HL-60 (cell line): Measurements from ENCODE around the gene SAXO2.
"Not testable (repeated sequence)": the region's sequence is repeated elsewhere in the genome, so short reads cannot be mapped to it uniquely, and the experiment has no call there.

Experiments
- DNase-seq, 2 experiments: peaks; one replicate each; pipeline ENCODE4 v3.0.0-alpha.2; 2010 to 2020; ENCODE audit warnings: low read depth in 1 of 2, low spot score in 1 of 2
- H3K27ac ChIP-seq: fragments of 250-450 bp; sonication (Bioruptor Pico); replicated peaks from 2 replicates; pipeline ENCODE4 v1.5.1; 2020; ENCODE audit warnings: mild to moderate bottlenecking, moderate library complexity
- H3K27me3 ChIP-seq: fragments of 250-450 bp; sonication (Bioruptor Pico); 2 replicates; pipeline ENCODE4 v1.5.1; 2021; ENCODE audit warnings: mild to moderate bottlenecking, moderate library complexity; ENCODE audit not compliant: insufficient read depth, poor library complexity, severe bottlenecking
- H3K4me3 ChIP-seq: replicated peaks from 2 replicates; pipeline ENCODE4 v1.5.1; 2011; ENCODE audit warnings: mild to moderate bottlenecking, control low read depth, low read length; ENCODE audit not compliant: insufficient read depth
- CTCF ChIP-seq: IDR thresholded peaks from one replicate; pipeline ENCODE4 v1.5.1; 2011; ENCODE audit warnings: low read length, control low read depth, inconsistent platforms; ENCODE audit not compliant: insufficient read depth
- GABPA ChIP-seq: IDR thresholded peaks from 2 replicates; pipeline ENCODE4 v1.6.1; 2012; ENCODE audit warnings: low read depth
- POLR2AphosphoS5 ChIP-seq: IDR thresholded peaks from 2 replicates; pipeline ENCODE4 v1.6.1; 2012; ENCODE audit warnings: low read depth
- SPI1 ChIP-seq: IDR thresholded peaks from 2 replicates; pipeline ENCODE4 v1.6.1; 2012; ENCODE audit warnings: low read depth, mild to moderate bottlenecking, borderline replicate concordance
- TF ChIP-seq, protein P1 (sequence below): IDR thresholded peaks from 2 replicates; pipeline ENCODE4 v1.6.1; 2012; ENCODE audit warnings: low read depth; ENCODE audit not compliant: insufficient replicate concordance

SAXO2 gene

DNA sequence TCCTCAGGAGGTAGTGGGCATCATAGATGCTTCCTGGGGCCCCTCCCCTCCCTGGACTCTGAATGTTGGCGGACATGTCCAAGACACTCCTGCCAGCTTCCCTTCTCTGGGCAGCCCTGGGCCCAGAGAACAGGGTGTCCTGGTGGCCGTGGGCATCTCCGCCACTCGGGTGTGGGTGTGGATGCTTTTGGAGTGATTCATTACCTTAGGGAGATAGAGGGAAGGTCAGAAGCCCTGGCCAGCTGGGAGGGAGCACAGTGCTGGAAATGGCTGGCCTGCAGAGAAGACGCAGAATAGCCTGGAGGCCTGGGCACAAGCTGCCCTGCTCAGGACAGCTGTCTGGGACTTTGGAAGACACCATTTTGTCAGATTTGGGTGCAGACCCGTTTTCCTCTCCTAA, 37.7 kb downstream of the SAXO2 start:
- not testable (repeated sequence) for H3K27ac ChIP-seq, H3K27me3 ChIP-seq, H3K4me3 ChIP-seq, DNase-seq

DNA sequence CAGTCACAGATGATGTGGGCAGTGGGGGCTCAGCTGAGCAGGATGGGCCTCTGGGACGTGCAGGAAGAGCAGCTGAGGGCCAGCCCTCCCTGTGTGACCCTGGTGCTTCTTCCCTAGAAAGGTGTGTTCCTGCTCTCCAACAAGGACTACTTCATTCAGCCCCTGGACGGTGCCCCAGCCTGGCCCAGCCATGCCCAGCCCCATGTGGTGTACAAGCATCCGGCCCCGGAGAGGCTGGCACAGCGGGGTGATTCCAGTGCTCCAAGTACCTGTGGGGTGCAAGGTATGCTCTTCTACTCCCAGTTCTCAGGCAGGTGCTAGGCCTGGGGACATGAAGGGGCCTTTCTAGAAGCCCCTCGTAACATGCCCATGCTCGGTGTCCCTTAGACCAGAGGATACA, 38.3 kb downstream of the SAXO2 start:
- TF ChIP-seq GABPA (no peak), CTCF (no peak), POLR2AphosphoS5 (no peak), SPI1 (no peak)
- TF ChIP-seq, protein P1, sequence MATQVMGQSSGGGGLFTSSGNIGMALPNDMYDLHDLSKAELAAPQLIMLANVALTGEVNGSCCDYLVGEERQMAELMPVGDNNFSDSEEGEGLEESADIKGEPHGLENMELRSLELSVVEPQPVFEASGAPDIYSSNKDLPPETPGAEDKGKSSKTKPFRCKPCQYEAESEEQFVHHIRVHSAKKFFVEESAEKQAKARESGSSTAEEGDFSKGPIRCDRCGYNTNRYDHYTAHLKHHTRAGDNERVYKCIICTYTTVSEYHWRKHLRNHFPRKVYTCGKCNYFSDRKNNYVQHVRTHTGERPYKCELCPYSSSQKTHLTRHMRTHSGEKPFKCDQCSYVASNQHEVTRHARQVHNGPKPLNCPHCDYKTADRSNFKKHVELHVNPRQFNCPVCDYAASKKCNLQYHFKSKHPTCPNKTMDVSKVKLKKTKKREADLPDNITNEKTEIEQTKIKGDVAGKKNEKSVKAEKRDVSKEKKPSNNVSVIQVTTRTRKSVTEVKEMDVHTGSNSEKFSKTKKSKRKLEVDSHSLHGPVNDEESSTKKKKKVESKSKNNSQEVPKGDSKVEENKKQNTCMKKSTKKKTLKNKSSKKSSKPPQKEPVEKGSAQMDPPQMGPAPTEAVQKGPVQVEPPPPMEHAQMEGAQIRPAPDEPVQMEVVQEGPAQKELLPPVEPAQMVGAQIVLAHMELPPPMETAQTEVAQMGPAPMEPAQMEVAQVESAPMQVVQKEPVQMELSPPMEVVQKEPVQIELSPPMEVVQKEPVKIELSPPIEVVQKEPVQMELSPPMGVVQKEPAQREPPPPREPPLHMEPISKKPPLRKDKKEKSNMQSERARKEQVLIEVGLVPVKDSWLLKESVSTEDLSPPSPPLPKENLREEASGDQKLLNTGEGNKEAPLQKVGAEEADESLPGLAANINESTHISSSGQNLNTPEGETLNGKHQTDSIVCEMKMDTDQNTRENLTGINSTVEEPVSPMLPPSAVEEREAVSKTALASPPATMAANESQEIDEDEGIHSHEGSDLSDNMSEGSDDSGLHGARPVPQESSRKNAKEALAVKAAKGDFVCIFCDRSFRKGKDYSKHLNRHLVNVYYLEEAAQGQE, result no peak
- Histone ChIP-seq H3K4me3 (no peak overlapping the region), H3K27me3 (no peaks in the 10 kb centered on the region), H3K27ac (no peak overlapping the region)
- no peak for DNase-seq

- H3K27ac ChIP-seq, result no peak overlapping the region
- no peaks in the 10 kb centered on the region for H3K27me3 ChIP-seq
- no peak for TF ChIP-seq POLR2AphosphoS5
- no peak for TF ChIP-seq CTCF
- TF ChIP-seq SPI1, result no peak
- TF ChIP-seq, protein P1, result no peak
- TF ChIP-seq GABPA, result no peak
- H3K4me3 ChIP-seq, result no peak overlapping the region
- DNase-seq, result no peak
These were observed 38.8 kb downstream of the SAXO2 start for GRCh38 chr15:82301296-82302016.

GRCh38 chr15:82303956-82304777, 41.5 kb downstream of the SAXO2 start:
- DNase-seq, result no peak
- H3K27me3 ChIP-seq, result no peaks in the 10 kb centered on the region
- H3K4me3 ChIP-seq, result no peak overlapping the region
- no peak overlapping the region for H3K27ac ChIP-seq
- TF ChIP-seq, protein P1, result no peak
- TF ChIP-seq GABPA (no peak), POLR2AphosphoS5 (no peak), CTCF (no peak), SPI1 (no peak)
